Sigmoid colon (tissue), 4 donors: ENCODE data around the gene TFCP2L1.

Experiments
- EP300 ChIP-seq, 4 donors: sonication (generic); formaldehyde crosslinking; IDR thresholded peaks; one replicate each; pipeline ENCODE4 v1.6.1; 2017; ENCODE audit warnings: antibody characterized with exemption in 4 of 4
- TF ChIP-seq, protein P1 (sequence below), 4 experiments: fragments of 450-650 bp in 3 of 4; fragments of 200-600 bp in 1 of 4; IDR thresholded peaks; one replicate each; pipeline ENCODE4 v1.5.1; 2016 to 2019; ENCODE audit warnings: antibody characterized with exemption in 4 of 4, mild to moderate bottlenecking in 3 of 4, moderate library complexity in 2 of 4

DNA sequence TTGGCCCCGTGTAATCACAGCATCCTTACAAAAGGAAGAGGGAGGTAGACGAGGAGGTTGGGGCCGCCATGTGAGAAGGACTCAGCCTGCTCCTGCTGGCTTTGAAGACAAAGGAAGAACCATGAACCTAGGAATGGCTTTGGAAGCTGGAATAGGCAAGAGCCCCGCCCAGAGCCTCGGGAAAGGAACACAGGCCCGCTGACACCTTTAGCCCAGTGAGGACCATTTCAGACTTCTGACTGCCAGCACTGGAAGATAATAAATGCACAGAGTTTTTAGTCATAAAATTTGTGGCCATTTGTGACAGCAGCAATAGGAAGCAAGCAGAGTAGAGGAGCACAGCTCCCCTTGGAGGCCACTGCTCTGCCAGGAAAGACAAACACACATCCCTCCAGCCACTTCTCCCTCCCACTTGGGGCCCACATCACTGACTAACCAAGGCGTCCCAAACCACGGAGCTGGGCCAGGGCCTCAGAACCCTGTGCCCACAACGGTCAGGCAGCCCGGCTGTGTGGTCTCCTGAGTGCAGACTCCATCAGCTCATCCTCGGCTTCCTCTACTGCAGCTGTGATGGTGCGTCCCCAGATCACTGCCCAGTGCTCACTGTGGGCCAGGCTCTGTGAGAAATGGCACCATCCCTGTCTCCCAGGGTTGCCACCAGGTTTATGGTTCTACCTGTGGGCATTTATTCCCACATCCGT, 39.7 kb downstream of the TFCP2L1 start:
- TF ChIP-seq, protein P1, sequence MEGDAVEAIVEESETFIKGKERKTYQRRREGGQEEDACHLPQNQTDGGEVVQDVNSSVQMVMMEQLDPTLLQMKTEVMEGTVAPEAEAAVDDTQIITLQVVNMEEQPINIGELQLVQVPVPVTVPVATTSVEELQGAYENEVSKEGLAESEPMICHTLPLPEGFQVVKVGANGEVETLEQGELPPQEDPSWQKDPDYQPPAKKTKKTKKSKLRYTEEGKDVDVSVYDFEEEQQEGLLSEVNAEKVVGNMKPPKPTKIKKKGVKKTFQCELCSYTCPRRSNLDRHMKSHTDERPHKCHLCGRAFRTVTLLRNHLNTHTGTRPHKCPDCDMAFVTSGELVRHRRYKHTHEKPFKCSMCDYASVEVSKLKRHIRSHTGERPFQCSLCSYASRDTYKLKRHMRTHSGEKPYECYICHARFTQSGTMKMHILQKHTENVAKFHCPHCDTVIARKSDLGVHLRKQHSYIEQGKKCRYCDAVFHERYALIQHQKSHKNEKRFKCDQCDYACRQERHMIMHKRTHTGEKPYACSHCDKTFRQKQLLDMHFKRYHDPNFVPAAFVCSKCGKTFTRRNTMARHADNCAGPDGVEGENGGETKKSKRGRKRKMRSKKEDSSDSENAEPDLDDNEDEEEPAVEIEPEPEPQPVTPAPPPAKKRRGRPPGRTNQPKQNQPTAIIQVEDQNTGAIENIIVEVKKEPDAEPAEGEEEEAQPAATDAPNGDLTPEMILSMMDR (IDR thresholded peaks at IDR 0.05) = no peak
- TF ChIP-seq EP300 (IDR thresholded peaks at IDR 0.05) = no peak
